Effector memory CD4-positive, alpha-beta T cell (primary cell): ENCODE measurements around the gene WEE1.
"Not testable (repeated sequence)": the region's sequence is repeated elsewhere in the genome, so short reads cannot be mapped to it uniquely, and the experiment has no call there.

Experiments
- DNase-seq, 3 donors: peaks; one replicate each; pipeline ENCODE4 v3.0.0-alpha.2; 2020
- H3K27ac ChIP-seq: 2 replicates; pipeline ENCODE4 v1.7.0; 2013; ENCODE audit warnings: mild to moderate bottlenecking, low read length, moderate library complexity; ENCODE audit not compliant: insufficient read depth, poor library complexity, severe bottlenecking
- H3K27me3 ChIP-seq: replicated peaks from 2 replicates; pipeline ENCODE4 v1.7.0; 2013; ENCODE audit warnings: mild to moderate bottlenecking, low read length; ENCODE audit not compliant: insufficient read depth, control insufficient read depth, poor library complexity, severe bottlenecking
- H3K36me3 ChIP-seq: 2 replicates; pipeline ENCODE4 v1.7.0; 2013; ENCODE audit warnings: mild to moderate bottlenecking, low read length, moderate library complexity; ENCODE audit not compliant: control insufficient read depth, insufficient read depth
- H3K4me1 ChIP-seq: 2 replicates; pipeline ENCODE4 v1.7.0; 2013; ENCODE audit warnings: low read length, mild to moderate bottlenecking; ENCODE audit not compliant: control insufficient read depth, insufficient read depth, poor library complexity, severe bottlenecking
- H3K4me3 ChIP-seq: 2 replicates; pipeline ENCODE4 v1.7.0; 2013; ENCODE audit warnings: low read length, low read depth, mild to moderate bottlenecking; ENCODE audit not compliant: insufficient read depth, poor library complexity, severe bottlenecking
- H3K9me3 ChIP-seq: 2 replicates; pipeline ENCODE4 v1.7.0; 2013; ENCODE audit warnings: mild to moderate bottlenecking, low read length, moderate library complexity; ENCODE audit not compliant: control insufficient read depth

WEE1 gene

GRCh38 chr11:9617940-9618339, 44.5 kb downstream of the WEE1 start:
- no peaks in the 10 kb centered on the region for H3K9me3 ChIP-seq
- DNase-seq: no peak
- H3K4me3 ChIP-seq: no peak overlapping the region
- peaks cover 11% of the 10 kb centered on the region for H3K4me1 ChIP-seq
- H3K27ac ChIP-seq: no peak overlapping the region
- no peaks in the 10 kb centered on the region for H3K27me3 ChIP-seq
- H3K36me3 ChIP-seq: no peaks in the 10 kb centered on the region

GRCh38 chr11:9619004-9619403, 45.5 kb downstream of the WEE1 start:
- no peak for DNase-seq
- no peak overlapping the region for H3K4me3 ChIP-seq
- H3K4me1 ChIP-seq: peaks cover 9% of the 10 kb centered on the region
- H3K27ac ChIP-seq: no peak overlapping the region
- no peaks in the 10 kb centered on the region for H3K36me3 ChIP-seq
- H3K27me3 ChIP-seq: no peaks in the 10 kb centered on the region
- no peaks in the 10 kb centered on the region for H3K9me3 ChIP-seq

GRCh38 chr11:9619971-9620370, 46.5 kb downstream of the WEE1 start:
- no peaks in the 10 kb centered on the region for H3K9me3 ChIP-seq
- H3K27ac ChIP-seq: no peak overlapping the region
- no peaks in the 10 kb centered on the region for H3K27me3 ChIP-seq
- no peak overlapping the region for H3K4me3 ChIP-seq
- no peak for DNase-seq
- no peaks in the 10 kb centered on the region for H3K36me3 ChIP-seq
- peaks cover 1% of the 10 kb centered on the region for H3K4me1 ChIP-seq

- not testable (repeated sequence) for H3K36me3 ChIP-seq, DNase-seq, H3K27ac ChIP-seq, H3K4me1 ChIP-seq, H3K4me3 ChIP-seq, H3K9me3 ChIP-seq, H3K27me3 ChIP-seq
Observed at GRCh38 chr11:9622353-9622752, 48.9 kb downstream of the WEE1 start.

GRCh38 chr11:9623053-9623452, 49.6 kb downstream of the WEE1 start:
- H3K4me3 ChIP-seq, DNase-seq, H3K9me3 ChIP-seq, H3K27ac ChIP-seq, H3K4me1 ChIP-seq, H3K27me3 ChIP-seq, H3K36me3 ChIP-seq: not testable (repeated sequence)

- Histone ChIP-seq H3K27ac (no peak overlapping the region), H3K4me1 (no peaks in the 10 kb centered on the region), H3K9me3 (no peaks in the 10 kb centered on the region), H3K36me3 (no peaks in the 10 kb centered on the region), H3K4me3 (no peak overlapping the region), H3K27me3 (no peaks in the 10 kb centered on the region)
- no peak for DNase-seq
Observed at GRCh38 chr11:9624448-9624847, 51.0 kb downstream of the WEE1 start.

- Histone ChIP-seq H3K4me3 (no peak overlapping the region), H3K9me3 (no peaks in the 10 kb centered on the region), H3K27me3 (no peaks in the 10 kb centered on the region), H3K27ac (no peak overlapping the region), H3K4me1 (no peaks in the 10 kb centered on the region), H3K36me3 (no peaks in the 10 kb centered on the region)
- DNase-seq: no peak
Observed at GRCh38 chr11:9625162-9625561, 51.7 kb downstream of the WEE1 start.

GRCh38 chr11:9625728-9626127, 52.3 kb downstream of the WEE1 start:
- no peaks in the 10 kb centered on the region for H3K27me3 ChIP-seq
- H3K4me1 ChIP-seq: no peaks in the 10 kb centered on the region
- H3K36me3 ChIP-seq: no peaks in the 10 kb centered on the region
- no peak overlapping the region for H3K27ac ChIP-seq
- DNase-seq: no peak
- H3K4me3 ChIP-seq: no peak overlapping the region
- H3K9me3 ChIP-seq: no peaks in the 10 kb centered on the region

- no peaks in the 10 kb centered on the region for H3K4me1 ChIP-seq
- no peak for DNase-seq
- no peaks in the 10 kb centered on the region for H3K36me3 ChIP-seq
- H3K9me3 ChIP-seq: no peaks in the 10 kb centered on the region
- H3K27me3 ChIP-seq: no peaks in the 10 kb centered on the region
- H3K4me3 ChIP-seq: no peak overlapping the region
- H3K27ac ChIP-seq: no peak overlapping the region
Observed at GRCh38 chr11:9626496-9627394, 53.3 kb downstream of the WEE1 start.

GRCh38 chr11:9629064-9629463, 55.6 kb downstream of the WEE1 start:
- H3K4me1 ChIP-seq: no peaks in the 10 kb centered on the region
- no peaks in the 10 kb centered on the region for H3K27me3 ChIP-seq
- DNase-seq: no peak
- no peak overlapping the region for H3K27ac ChIP-seq
- H3K9me3 ChIP-seq: no peaks in the 10 kb centered on the region
- no peaks in the 10 kb centered on the region for H3K36me3 ChIP-seq
- H3K4me3 ChIP-seq: no peak overlapping the region
